ENCODE results near the gene KIF20B. TPM values are rescaled to one million over a fixed set of nuclear protein-coding genes. Genes with fewer than 3 reads are reported as not detected.

Gene KIF20B, protein sequence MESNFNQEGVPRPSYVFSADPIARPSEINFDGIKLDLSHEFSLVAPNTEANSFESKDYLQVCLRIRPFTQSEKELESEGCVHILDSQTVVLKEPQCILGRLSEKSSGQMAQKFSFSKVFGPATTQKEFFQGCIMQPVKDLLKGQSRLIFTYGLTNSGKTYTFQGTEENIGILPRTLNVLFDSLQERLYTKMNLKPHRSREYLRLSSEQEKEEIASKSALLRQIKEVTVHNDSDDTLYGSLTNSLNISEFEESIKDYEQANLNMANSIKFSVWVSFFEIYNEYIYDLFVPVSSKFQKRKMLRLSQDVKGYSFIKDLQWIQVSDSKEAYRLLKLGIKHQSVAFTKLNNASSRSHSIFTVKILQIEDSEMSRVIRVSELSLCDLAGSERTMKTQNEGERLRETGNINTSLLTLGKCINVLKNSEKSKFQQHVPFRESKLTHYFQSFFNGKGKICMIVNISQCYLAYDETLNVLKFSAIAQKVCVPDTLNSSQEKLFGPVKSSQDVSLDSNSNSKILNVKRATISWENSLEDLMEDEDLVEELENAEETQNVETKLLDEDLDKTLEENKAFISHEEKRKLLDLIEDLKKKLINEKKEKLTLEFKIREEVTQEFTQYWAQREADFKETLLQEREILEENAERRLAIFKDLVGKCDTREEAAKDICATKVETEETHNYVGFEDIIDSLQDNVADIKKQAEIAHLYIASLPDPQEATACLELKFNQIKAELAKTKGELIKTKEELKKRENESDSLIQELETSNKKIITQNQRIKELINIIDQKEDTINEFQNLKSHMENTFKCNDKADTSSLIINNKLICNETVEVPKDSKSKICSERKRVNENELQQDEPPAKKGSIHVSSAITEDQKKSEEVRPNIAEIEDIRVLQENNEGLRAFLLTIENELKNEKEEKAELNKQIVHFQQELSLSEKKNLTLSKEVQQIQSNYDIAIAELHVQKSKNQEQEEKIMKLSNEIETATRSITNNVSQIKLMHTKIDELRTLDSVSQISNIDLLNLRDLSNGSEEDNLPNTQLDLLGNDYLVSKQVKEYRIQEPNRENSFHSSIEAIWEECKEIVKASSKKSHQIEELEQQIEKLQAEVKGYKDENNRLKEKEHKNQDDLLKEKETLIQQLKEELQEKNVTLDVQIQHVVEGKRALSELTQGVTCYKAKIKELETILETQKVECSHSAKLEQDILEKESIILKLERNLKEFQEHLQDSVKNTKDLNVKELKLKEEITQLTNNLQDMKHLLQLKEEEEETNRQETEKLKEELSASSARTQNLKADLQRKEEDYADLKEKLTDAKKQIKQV (N-terminal part only)
- total RNA-seq (10 to 100 TPM; 20.7 to 21.4 TPM), polyA plus RNA-seq (10 to 100 TPM in 1 of 2 donors, 1 to 10 TPM in 1; 8.0 to 15.8 TPM)

DNA sequence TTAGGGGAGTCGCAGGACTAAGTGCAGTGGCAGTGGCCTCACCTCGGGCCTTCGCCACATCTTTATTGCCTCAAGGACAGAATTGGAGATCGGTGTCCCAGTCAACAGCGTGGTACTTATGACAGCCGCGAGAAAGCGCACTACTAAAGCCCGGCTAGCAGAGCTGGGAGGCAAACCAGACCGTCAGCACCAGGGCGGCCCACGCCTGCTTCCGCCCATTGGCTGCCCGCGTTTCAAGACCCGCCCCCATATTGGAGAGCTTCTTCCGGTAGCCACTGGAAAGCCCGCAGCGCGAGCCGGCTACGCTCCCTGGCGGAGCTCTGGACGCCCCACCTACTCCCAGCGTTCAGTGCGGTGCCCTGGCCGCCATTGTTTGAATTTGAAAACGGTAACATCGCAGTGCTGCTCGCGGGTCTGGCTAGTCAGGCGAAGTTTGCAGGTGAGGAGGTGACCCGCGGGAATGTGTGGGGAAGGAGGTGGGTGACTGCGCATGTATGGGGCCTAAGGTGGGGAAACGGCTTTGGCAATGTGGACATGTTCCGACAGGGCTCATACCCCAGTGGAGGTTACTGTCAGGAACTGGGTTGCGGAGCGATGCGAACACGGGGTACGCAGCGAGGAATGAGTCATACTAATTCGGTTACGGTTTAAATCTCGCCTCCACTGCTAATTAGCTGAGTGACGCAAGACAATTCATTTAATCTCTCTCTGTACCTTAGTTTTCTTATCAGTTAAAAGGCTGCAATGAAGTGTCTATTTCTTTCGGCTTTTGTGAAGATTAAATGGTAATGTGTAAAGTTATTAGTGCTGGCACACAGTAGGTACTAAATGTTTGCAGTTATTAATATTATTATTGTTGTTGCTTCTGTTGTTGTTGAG is at the start of gene KIF20B:
KIF20B (plus strand) TSS at position 349 of the 879 bp plus-strand sequence. CDS start 3,705 bp downstream, outside the sequence.
- H3K4me3 ChIP-seq (ENCODE audit: low read length in 2 of 2) = peak within 1 kb of the TSS; percentile 74 to 99
- peak within 1 kb of the TSS; percentile 75 for H3K27ac ChIP-seq (ENCODE audit: low read depth, low read length)
- H3K36me3 ChIP-seq (ENCODE audit: insufficient read depth, low read length) = no peaks in the 10 kb centered on the region
- Mint-ChIP-seq H3K9me3 (no peaks in the 10 kb centered on the region), H3K27me3 (no peaks in the 10 kb centered on the region), H3K4me3 (peak within 1 kb of the TSS; percentile 97 to 99 (median 99)), H3K4me1 (peaks cover 22 to 53% (median 33%) of the 10 kb centered on the region in 4 donors), H3K36me3 (peaks cover 4 to 6% of the 10 kb centered on the region in 2 donors), H3K27ac (peak within 1 kb of the TSS; percentile 97 to 99 (median 99))
- ChIA-PET CTCF (ENCODE audit: partially characterized antibody) (interaction anchor here (1.0 to 1.8 kb wide), 6 partner anchors 9 to 138 kb away, joined by 3 to 8 read pairs (median 4); no protein-coding TSS in a partner anchor), POLR2A (ENCODE audit: partially characterized antibody) (interaction anchor here (0.6 to 1.8 kb wide), 20 partner anchors 9 to 1170 kb away, joined by 3 to 13 read pairs (median 4); partner anchors contain the start of genes IFIT1, IFIT2, IFIT5 and LIPA)
- no peaks in the 10 kb centered on the region for H3K27me3 ChIP-seq (ENCODE audit: insufficient read depth, low read length)
- intact Hi-C loops (cut with micrococcal nuclease) = loop anchor here (1.0 to 10.0 kb wide), 8 partner anchors 57 to 1839 kb away; partner anchors contain the start of genes FAS, IFIT5, KLLN and LIPA
- no peaks in the 10 kb centered on the region for H3K9me3 ChIP-seq (ENCODE audit: control insufficient read depth in 1 of 2, low read length in 2 of 2)
- DNase-seq = peak; percentile 95 to 97 (median 96)
- peaks cover 35% of the 10 kb centered on the region for H3K4me1 ChIP-seq (ENCODE audit: insufficient read depth, low read length)

DNA sequence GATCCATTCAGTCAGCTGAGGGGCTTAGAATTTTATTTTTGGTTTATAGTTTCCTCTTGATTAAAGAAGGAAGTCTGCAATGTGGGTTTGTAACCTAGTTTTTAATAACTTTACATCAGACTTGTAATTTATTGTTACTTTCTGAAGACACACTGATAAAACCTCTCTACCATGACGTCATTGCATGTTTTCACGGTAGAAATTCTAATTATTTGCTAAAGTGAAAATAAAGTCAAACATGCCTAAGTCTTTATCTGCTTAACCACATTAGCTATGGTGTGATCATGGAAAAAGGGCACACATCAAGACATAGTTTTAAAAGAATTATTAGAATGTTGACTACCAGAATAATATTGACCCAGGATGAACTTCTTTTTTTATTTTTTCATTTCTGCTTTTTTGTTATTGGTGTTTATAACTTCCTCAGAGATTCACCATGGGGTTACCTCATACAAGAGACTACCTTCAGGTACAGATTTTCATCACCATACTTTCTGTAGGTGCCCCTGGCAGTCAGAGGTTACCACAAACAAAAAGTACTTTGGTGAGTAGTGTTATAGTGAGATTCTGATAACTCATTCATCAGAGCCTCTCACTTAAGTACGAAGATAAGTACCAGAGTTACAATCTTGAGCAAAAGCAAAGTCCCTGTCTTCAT is 49.3 kb upstream of the KIF20B start:
- ChIA-PET POLR2A (ENCODE audit: partially characterized antibody) (no interaction called here), CTCF (ENCODE audit: partially characterized antibody) (no interaction called here)
- H3K36me3 ChIP-seq (ENCODE audit: insufficient read depth, low read length) = no peaks in the 10 kb centered on the region

DNA sequence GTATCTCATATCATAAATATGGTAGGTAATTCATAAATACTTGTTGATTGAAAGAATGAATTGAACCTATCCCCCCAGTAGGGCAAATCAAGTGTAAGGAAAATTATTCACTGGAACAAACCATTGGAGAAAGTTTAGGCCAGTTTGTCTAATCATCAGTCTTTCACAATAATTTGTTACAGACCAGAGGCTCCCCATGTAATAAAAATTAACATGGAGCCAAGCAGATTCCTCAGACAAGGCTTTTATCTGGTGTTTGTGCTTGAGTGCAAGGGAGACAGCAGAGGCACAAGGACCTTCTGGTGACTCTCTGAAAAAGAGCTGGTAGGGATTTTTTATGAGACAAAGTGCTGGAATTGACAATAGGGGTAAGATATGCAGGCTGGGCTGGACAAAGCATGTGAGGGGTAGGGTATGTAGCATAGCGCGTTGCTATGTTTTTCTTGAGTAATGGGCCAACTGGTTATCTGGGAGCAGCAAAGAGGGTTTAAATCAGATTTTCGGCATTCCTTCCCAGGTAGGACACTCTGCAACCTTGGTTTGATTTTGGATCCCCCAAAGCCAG is 48.5 kb upstream of the KIF20B start:
- CTCF ChIA-PET (ENCODE audit: partially characterized antibody) = no interaction called here
- Histone ChIP-seq H3K9me3 (ENCODE audit: control insufficient read depth in 1 of 2, low read length in 2 of 2) (no peaks in the 10 kb centered on the region), H3K36me3 (ENCODE audit: insufficient read depth, low read length) (no peaks in the 10 kb centered on the region), H3K4me1 (ENCODE audit: insufficient read depth, low read length) (no peaks in the 10 kb centered on the region), H3K27ac (ENCODE audit: low read depth, low read length) (no peak overlapping the region), H3K4me3 (ENCODE audit: low read length in 2 of 2) (no peak overlapping the region), H3K27me3 (ENCODE audit: insufficient read depth, low read length) (no peaks in the 10 kb centered on the region)
- POLR2A ChIA-PET (ENCODE audit: partially characterized antibody) = no interaction called here
- intact Hi-C loops (cut with micrococcal nuclease) = no loop called here
- no peak overlapping the region for H3K27ac Mint-ChIP-seq
- no peaks in the 10 kb centered on the region for H3K36me3 Mint-ChIP-seq
- peaks cover 0 to 6% (median 1%) of the 10 kb centered on the region in 8 donors for H3K9me3 Mint-ChIP-seq
- no peaks in the 10 kb centered on the region for H3K4me1 Mint-ChIP-seq
- no peak overlapping the region for H3K4me3 Mint-ChIP-seq
- H3K27me3 Mint-ChIP-seq = peaks cover 2 to 10% of the 10 kb centered on the region in 2 donors
- no peak for DNase-seq

More for the DNA sequence above, 49.3 kb upstream of the KIF20B start:
- Histone ChIP-seq H3K4me3 (ENCODE audit: low read length in 2 of 2) (no peak overlapping the region), H3K4me1 (ENCODE audit: insufficient read depth, low read length) (no peaks in the 10 kb centered on the region), H3K27me3 (ENCODE audit: insufficient read depth, low read length) (no peaks in the 10 kb centered on the region), H3K9me3 (ENCODE audit: control insufficient read depth in 1 of 2, low read length in 2 of 2) (no peaks in the 10 kb centered on the region), H3K27ac (ENCODE audit: low read depth, low read length) (no peak overlapping the region)
- H3K9me3 Mint-ChIP-seq = peaks cover 0 to 6% (median 1%) of the 10 kb centered on the region in 8 donors
- H3K4me3 Mint-ChIP-seq = no peak overlapping the region
- no peak overlapping the region for H3K27ac Mint-ChIP-seq
- intact Hi-C loops (cut with micrococcal nuclease) = no loop called here
- no peaks in the 10 kb centered on the region for H3K4me1 Mint-ChIP-seq
- peaks cover 2 to 11% of the 10 kb centered on the region in 2 donors for H3K27me3 Mint-ChIP-seq
- H3K36me3 Mint-ChIP-seq = no peaks in the 10 kb centered on the region
- no peak for DNase-seq

DNA sequence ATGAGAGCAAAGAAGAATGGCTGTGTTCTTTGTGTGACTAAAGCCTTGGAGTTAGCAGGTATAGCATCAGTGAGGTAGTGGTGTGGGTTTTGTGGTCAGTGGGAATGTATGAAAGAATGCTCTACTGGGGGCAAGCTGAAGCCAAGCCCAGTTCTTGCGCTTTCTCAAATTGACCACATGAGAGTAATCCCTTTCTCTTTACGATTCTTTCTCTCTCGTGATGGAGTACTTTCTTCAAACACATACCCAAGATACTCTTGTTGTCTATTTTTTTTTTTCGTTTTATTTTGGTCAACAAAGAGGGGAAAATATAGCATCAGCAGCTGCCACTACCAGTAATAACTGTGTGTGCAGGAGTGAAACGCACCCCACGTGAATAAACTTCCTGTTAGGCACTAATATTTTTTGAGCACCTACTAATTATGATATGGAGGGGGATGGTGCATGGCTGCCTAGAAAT is 48.0 kb upstream of the KIF20B start:
- Mint-ChIP-seq H3K27ac (no peak overlapping the region), H3K9me3 (peaks cover 0 to 6% (median 1%) of the 10 kb centered on the region in 8 donors), H3K4me3 (no peak overlapping the region), H3K36me3 (no peaks in the 10 kb centered on the region), H3K27me3 (peaks cover 3 to 7% of the 10 kb centered on the region in 2 donors), H3K4me1 (no peaks in the 10 kb centered on the region)
- Histone ChIP-seq H3K4me3 (ENCODE audit: low read length in 2 of 2) (no peak overlapping the region), H3K27ac (ENCODE audit: low read depth, low read length) (no peak overlapping the region), H3K4me1 (ENCODE audit: insufficient read depth, low read length) (no peaks in the 10 kb centered on the region), H3K36me3 (ENCODE audit: insufficient read depth, low read length) (no peaks in the 10 kb centered on the region), H3K9me3 (ENCODE audit: control insufficient read depth in 1 of 2, low read length in 2 of 2) (no peaks in the 10 kb centered on the region), H3K27me3 (ENCODE audit: insufficient read depth, low read length) (no peaks in the 10 kb centered on the region)
- intact Hi-C loops (cut with micrococcal nuclease) = no loop called here
- CTCF ChIA-PET (ENCODE audit: partially characterized antibody) = no interaction called here
- DNase-seq = no peak
- POLR2A ChIA-PET (ENCODE audit: partially characterized antibody) = no interaction called here

DNA sequence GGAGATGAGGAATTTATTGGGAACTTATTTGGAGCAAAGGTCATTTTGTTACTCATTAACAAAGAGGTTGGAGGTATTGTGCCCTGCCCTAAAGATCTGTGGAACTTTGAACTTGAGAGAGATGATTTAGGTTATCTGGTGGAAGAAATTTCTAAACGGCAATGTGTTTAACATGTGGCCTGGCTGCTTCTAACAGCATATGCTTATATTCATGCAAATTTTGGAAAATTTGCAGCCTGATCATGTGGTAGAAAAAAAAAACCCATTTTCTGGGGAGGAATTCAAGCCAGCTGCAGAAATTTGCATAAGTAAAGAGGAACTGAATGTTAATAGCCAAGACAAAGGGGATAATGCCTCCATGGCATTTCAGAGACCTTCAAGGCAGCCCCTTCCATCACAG is 45.7 kb upstream of the KIF20B start:
- H3K4me1 Mint-ChIP-seq = no peaks in the 10 kb centered on the region
- Histone ChIP-seq H3K36me3 (ENCODE audit: insufficient read depth, low read length) (no peaks in the 10 kb centered on the region), H3K27me3 (ENCODE audit: insufficient read depth, low read length) (no peaks in the 10 kb centered on the region), H3K4me1 (ENCODE audit: insufficient read depth, low read length) (no peaks in the 10 kb centered on the region), H3K4me3 (ENCODE audit: low read length in 2 of 2) (no peak overlapping the region), H3K9me3 (ENCODE audit: control insufficient read depth in 1 of 2, low read length in 2 of 2) (no peaks in the 10 kb centered on the region), H3K27ac (ENCODE audit: low read depth, low read length) (no peak overlapping the region)
- peaks cover 0 to 6% (median 1%) of the 10 kb centered on the region in 8 donors for H3K9me3 Mint-ChIP-seq
- no peak overlapping the region for H3K27ac Mint-ChIP-seq
- POLR2A ChIA-PET (ENCODE audit: partially characterized antibody) = no interaction called here
- no peak overlapping the region for H3K4me3 Mint-ChIP-seq
- intact Hi-C loops (cut with micrococcal nuclease) = no loop called here
- CTCF ChIA-PET (ENCODE audit: partially characterized antibody) = no interaction called here
- H3K36me3 Mint-ChIP-seq = no peaks in the 10 kb centered on the region
- H3K27me3 Mint-ChIP-seq = peaks cover 0 to 5% of the 10 kb centered on the region in 2 donors
- DNase-seq = no peak
